ENCODE measurements around the gene KDM6B. TPM values are rescaled to one million over a fixed set of nuclear protein-coding genes. Genes with fewer than 3 reads are reported as not detected.
A peak's percentile ranks its signal among the peaks of the same experiment; 100 is the strongest.

Gene KDM6B, protein sequence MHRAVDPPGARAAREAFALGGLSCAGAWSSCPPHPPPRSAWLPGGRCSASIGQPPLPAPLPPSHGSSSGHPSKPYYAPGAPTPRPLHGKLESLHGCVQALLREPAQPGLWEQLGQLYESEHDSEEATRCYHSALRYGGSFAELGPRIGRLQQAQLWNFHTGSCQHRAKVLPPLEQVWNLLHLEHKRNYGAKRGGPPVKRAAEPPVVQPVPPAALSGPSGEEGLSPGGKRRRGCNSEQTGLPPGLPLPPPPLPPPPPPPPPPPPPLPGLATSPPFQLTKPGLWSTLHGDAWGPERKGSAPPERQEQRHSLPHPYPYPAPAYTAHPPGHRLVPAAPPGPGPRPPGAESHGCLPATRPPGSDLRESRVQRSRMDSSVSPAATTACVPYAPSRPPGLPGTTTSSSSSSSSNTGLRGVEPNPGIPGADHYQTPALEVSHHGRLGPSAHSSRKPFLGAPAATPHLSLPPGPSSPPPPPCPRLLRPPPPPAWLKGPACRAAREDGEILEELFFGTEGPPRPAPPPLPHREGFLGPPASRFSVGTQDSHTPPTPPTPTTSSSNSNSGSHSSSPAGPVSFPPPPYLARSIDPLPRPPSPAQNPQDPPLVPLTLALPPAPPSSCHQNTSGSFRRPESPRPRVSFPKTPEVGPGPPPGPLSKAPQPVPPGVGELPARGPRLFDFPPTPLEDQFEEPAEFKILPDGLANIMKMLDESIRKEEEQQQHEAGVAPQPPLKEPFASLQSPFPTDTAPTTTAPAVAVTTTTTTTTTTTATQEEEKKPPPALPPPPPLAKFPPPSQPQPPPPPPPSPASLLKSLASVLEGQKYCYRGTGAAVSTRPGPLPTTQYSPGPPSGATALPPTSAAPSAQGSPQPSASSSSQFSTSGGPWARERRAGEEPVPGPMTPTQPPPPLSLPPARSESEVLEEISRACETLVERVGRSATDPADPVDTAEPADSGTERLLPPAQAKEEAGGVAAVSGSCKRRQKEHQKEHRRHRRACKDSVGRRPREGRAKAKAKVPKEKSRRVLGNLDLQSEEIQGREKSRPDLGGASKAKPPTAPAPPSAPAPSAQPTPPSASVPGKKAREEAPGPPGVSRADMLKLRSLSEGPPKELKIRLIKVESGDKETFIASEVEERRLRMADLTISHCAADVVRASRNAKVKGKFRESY (N-terminal part only)
- 16.2 TPM for polyA plus RNA-seq (2013, experiment 1 of 2)
- 16.4 TPM for polyA plus RNA-seq (2013, experiment 2 of 2)

DNA sequence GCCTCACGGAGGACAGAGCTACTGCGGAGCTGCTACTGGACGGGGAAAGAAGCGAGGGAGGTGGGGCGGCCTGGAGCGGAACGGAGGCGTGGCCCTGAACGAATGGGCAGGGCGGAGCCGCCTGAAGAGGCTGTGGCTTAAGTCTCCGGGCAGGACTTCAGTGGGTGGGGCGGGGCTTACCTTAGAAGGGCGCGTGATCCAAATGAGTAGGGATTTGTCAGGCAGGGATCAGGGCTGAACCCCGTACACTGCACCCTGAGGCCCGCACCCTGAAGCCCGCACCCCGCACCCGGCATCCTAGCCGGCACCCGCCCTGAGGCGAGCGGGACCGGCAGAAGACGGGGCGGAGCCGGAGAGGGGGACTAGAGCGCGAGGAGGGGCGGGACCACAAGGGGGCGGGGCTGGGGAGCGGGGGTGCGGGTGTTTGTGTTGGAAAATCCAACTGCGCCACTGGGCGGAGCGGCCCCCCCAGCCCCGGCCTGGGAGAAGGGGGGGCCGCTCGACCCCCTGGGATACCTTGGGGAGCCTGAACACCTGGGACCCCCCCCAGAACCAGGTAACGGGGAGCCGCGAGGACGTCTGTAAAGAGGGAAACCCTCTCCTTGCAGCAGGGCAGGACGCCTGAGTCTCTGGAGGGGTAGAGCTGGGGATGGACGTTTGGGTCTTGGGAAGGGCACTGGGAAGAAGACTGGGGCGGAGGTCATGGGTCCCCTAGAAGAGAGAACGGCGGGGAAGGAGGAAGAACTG, at the start of gene KDM6B:
Gene KDM6B (plus strand): TSS at position 423 of the 747 bp plus-strand sequence. CDS start 11,338 bp downstream, outside the sequence.
- Histone ChIP-seq H3K23ac (ENCODE audit: low read length in 2 of 2) (peak within 1 kb of the TSS in 1 of 2 experiments; percentile 28), H4K91ac (ENCODE audit: low read length) (peak within 1 kb of the TSS; percentile 3), H3K4me3 (ENCODE audit: insufficient read depth in 1 of 2, low read depth in 1 of 2, low read length in 2 of 2) (peak within 1 kb of the TSS; percentile 73 to 97), H3K79me1 (replicated peaks; ENCODE audit: low read length, poor library complexity, severe bottlenecking) (peaks cover 3% of the 10 kb centered on the region), H2BK120ac (ENCODE audit: low read depth, low read length) (peak within 1 kb of the TSS; percentile 74), H2BK15ac (ENCODE audit: low read depth, poor library complexity, severe bottlenecking) (peak within 1 kb of the TSS; percentile 68), H4K8ac (ENCODE audit: low read length) (peak within 1 kb of the TSS; percentile 27), H3K36me3 (ENCODE audit: control insufficient read depth in 1 of 2, insufficient read depth in 2 of 2, low read depth in 1 of 2, low read length in 2 of 2) (no peaks in the 10 kb centered on the region), H3K9ac (ENCODE audit: low read length) (peak within 1 kb of the TSS; percentile 98), H2BK12ac (ENCODE audit: low read length in 2 of 2) (peak within 1 kb of the TSS; percentile 43 to 84), H3K27me3 (ENCODE audit: control insufficient read depth in 1 of 2, insufficient read depth in 1 of 2, low read length in 2 of 2) (peaks cover 19 to 27% of the 10 kb centered on the region in 2 experiments), H3K9me3 (ENCODE audit: control insufficient read depth, low read length) (no peaks in the 10 kb centered on the region), H3K14ac (ENCODE audit: low read length in 2 of 2) (peak within 1 kb of the TSS in 1 of 2 experiments; percentile 2), H3K4ac (ENCODE audit: low read depth in 1 of 2, low read length in 2 of 2) (peak within 1 kb of the TSS; percentile 68), H2AFZ (ENCODE audit: low read depth, low read length) (peak within 1 kb of the TSS; percentile 90), H3K4me1 (ENCODE audit: control insufficient read depth, insufficient read depth, low read depth, low read length) (peaks cover 25% of the 10 kb centered on the region), H2AK5ac (ENCODE audit: low read length, severe bottlenecking) (no peak within 1 kb of the TSS), H2BK5ac (ENCODE audit: low read depth, low read length, poor library complexity, severe bottlenecking) (peak within 1 kb of the TSS; percentile 19), H3K27ac (ENCODE audit: low read length, poor library complexity, severe bottlenecking) (peak within 1 kb of the TSS; percentile 73), H3K18ac (ENCODE audit: low read depth in 1 of 2, low read length in 2 of 2) (peak within 1 kb of the TSS; percentile 58 to 86), H3K4me2 (ENCODE audit: low read length, poor library complexity, severe bottlenecking) (peak within 1 kb of the TSS; percentile 99)
- peak; percentile 95 for DNase-seq
- under 1% methylated on average over 47 of the region's 49 CpGs for WGBS

DNA sequence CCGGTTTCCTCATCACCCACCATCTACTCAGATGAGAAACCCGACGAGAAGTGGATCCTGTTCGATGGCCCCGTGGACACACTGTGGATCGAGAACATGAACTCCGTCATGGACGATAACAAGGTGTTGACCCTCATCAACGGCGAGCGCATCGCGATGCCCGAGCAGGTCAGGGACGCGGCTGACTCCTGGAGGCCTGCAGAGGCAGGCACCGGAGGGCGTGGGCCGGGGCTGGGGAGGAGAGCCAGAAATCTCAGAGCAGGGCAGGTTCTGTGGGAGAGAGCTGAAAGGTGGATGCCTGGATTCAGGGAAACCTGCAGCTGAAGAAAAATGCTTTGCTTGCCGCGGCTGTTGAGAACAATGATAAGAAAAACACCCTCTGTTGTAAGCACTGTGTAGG, 47.2 kb upstream of the KDM6B start:
- H3K4me1 ChIP-seq (ENCODE audit: control insufficient read depth, insufficient read depth, low read depth, low read length): no peaks in the 10 kb centered on the region
- H3K18ac ChIP-seq (ENCODE audit: low read depth in 1 of 2, low read length in 2 of 2): no peak overlapping the region
- no peak overlapping the region for H2BK15ac ChIP-seq (ENCODE audit: low read depth, poor library complexity, severe bottlenecking)
- no peaks in the 10 kb centered on the region for H3K9me3 ChIP-seq (ENCODE audit: control insufficient read depth, low read length)
- no peak overlapping the region for H2BK120ac ChIP-seq (ENCODE audit: low read depth, low read length)
- H3K36me3 ChIP-seq (ENCODE audit: control insufficient read depth in 1 of 2, insufficient read depth in 2 of 2, low read depth in 1 of 2, low read length in 2 of 2): no peaks in the 10 kb centered on the region
- no peak overlapping the region for H3K9ac ChIP-seq (ENCODE audit: low read length)
- DNase-seq: no peak
- no peak overlapping the region for H3K4ac ChIP-seq (ENCODE audit: low read depth in 1 of 2, low read length in 2 of 2)
- no peak overlapping the region for H3K4me3 ChIP-seq (ENCODE audit: insufficient read depth in 1 of 2, low read depth in 1 of 2, low read length in 2 of 2)
- no peak overlapping the region for H2BK5ac ChIP-seq (ENCODE audit: low read depth, low read length, poor library complexity, severe bottlenecking)
- H3K27me3 ChIP-seq (ENCODE audit: control insufficient read depth in 1 of 2, insufficient read depth in 1 of 2, low read length in 2 of 2): peaks cover 15 to 21% of the 10 kb centered on the region in 2 experiments
- H3K23ac ChIP-seq (ENCODE audit: low read length in 2 of 2): no peak overlapping the region
- H3K27ac ChIP-seq (ENCODE audit: low read length, poor library complexity, severe bottlenecking): no peak overlapping the region
- H4K91ac ChIP-seq (ENCODE audit: low read length): no peak overlapping the region
- no peak overlapping the region for H3K14ac ChIP-seq (ENCODE audit: low read length in 2 of 2)
- no peak overlapping the region for H4K8ac ChIP-seq (ENCODE audit: low read length)
- H2BK12ac ChIP-seq (ENCODE audit: low read length in 2 of 2): no peak overlapping the region
- WGBS: 92% methylated on average over 21 of the region's 21 CpGs
- no peak overlapping the region for H2AK5ac ChIP-seq (ENCODE audit: low read length, severe bottlenecking)
- H3K79me1 ChIP-seq (replicated peaks; ENCODE audit: low read length, poor library complexity, severe bottlenecking): no peaks in the 10 kb centered on the region
- H2AFZ ChIP-seq (ENCODE audit: low read depth, low read length): no peak overlapping the region
- no peak overlapping the region for H3K4me2 ChIP-seq (ENCODE audit: low read length, poor library complexity, severe bottlenecking)

DNA sequence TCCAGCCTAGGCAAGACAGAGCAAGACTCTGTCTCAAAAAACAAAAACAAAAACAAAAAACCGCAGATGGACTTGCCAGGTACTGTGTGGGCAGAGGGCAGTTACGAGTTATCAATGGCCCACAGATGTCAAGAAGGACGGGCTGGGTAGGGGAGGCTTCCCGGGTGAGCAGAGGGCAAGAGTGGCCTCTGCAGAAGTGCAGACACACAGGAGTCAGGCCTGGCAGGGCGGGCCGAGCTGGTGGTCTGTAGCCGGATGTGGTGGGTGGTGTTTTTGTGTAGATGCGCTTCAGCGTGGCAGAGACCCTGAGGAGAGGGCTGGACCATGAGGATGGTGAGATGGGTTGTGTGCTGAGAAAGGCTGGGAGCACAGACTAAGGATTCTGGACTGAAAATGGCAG, 44.9 kb upstream of the KDM6B start:
- Histone ChIP-seq H3K9me3 (ENCODE audit: control insufficient read depth, low read length) (no peaks in the 10 kb centered on the region), H3K4ac (ENCODE audit: low read depth in 1 of 2, low read length in 2 of 2) (no peak overlapping the region), H3K27me3 (ENCODE audit: control insufficient read depth in 1 of 2, insufficient read depth in 1 of 2, low read length in 2 of 2) (peaks cover 11 to 28% of the 10 kb centered on the region in 2 experiments), H4K91ac (ENCODE audit: low read length) (no peak overlapping the region), H3K23ac (ENCODE audit: low read length in 2 of 2) (no peak overlapping the region), H2BK120ac (ENCODE audit: low read depth, low read length) (no peak overlapping the region), H2AFZ (ENCODE audit: low read depth, low read length) (no peak overlapping the region), H3K27ac (ENCODE audit: low read length, poor library complexity, severe bottlenecking) (no peak overlapping the region), H3K36me3 (ENCODE audit: control insufficient read depth in 1 of 2, insufficient read depth in 2 of 2, low read depth in 1 of 2, low read length in 2 of 2) (no peaks in the 10 kb centered on the region), H3K14ac (ENCODE audit: low read length in 2 of 2) (peak overlapping the region in 1 of 2 experiments; percentile 18), H3K9ac (ENCODE audit: low read length) (no peak overlapping the region), H3K4me3 (ENCODE audit: insufficient read depth in 1 of 2, low read depth in 1 of 2, low read length in 2 of 2) (no peak overlapping the region), H2BK15ac (ENCODE audit: low read depth, poor library complexity, severe bottlenecking) (no peak overlapping the region), H3K4me1 (ENCODE audit: control insufficient read depth, insufficient read depth, low read depth, low read length) (no peaks in the 10 kb centered on the region), H3K18ac (ENCODE audit: low read depth in 1 of 2, low read length in 2 of 2) (no peak overlapping the region), H4K8ac (ENCODE audit: low read length) (no peak overlapping the region), H3K79me1 (replicated peaks; ENCODE audit: low read length, poor library complexity, severe bottlenecking) (no peaks in the 10 kb centered on the region), H3K4me2 (ENCODE audit: low read length, poor library complexity, severe bottlenecking) (no peak overlapping the region), H2BK5ac (ENCODE audit: low read depth, low read length, poor library complexity, severe bottlenecking) (no peak overlapping the region), H2AK5ac (ENCODE audit: low read length, severe bottlenecking) (no peak overlapping the region), H2BK12ac (ENCODE audit: low read length in 2 of 2) (no peak overlapping the region)
- DNase-seq: no peak
- WGBS: 88% methylated on average over 9 of the region's 9 CpGs

All from mesenchymal stem cell (in vitro differentiated cells and primary cell).